Psoas muscle (tissue), 8 donors: ENCODE results near the gene WLS. TPM values are rescaled to one million over a fixed set of nuclear protein-coding genes. Genes with fewer than 3 reads are reported as not detected.

Experiments used
- ATAC-seq, 4 donors: fragments of 200-7000 bp; cut with Tn5 transposase; one replicate each; pipeline ENCODE4 v1.9.1; 2020; ENCODE audit warnings: moderate library complexity in 3 of 4, mild to moderate bottlenecking in 2 of 4
- DNase-seq, 2 donors: peaks; one replicate each; pipeline ENCODE4 v3.0.0-alpha.2; 2020
- H3K27ac ChIP-seq: fragments of 200-600 bp; one replicate; pipeline ENCODE4 v1.8.0; 2022
- H3K27me3 ChIP-seq, 3 donors: fragments of 200-600 bp in 1 of 3; one replicate each; pipeline versions ENCODE4 v1.6.1 to v1.8.0; 2013 to 2022; ENCODE audit warnings: low read length in 2 of 3, mild to moderate bottlenecking in 2 of 3, moderate library complexity in 1 of 3; ENCODE audit not compliant: insufficient read depth in 3 of 3
- H3K36me3 ChIP-seq, 2 donors: fragments of 200-600 bp in 1 of 2; one replicate each; pipeline versions ENCODE4 v1.6.1 to v1.8.0; 2013 to 2022; ENCODE audit warnings: low read depth in 1 of 2, mild to moderate bottlenecking in 1 of 2, moderate library complexity in 1 of 2; ENCODE audit not compliant: insufficient read depth in 1 of 2
- H3K4me1 ChIP-seq: fragments of 200-600 bp; one replicate; pipeline ENCODE4 v1.8.0; 2022
- H3K4me3 ChIP-seq: fragments of 200-600 bp; one replicate; pipeline ENCODE4 v1.8.0; 2022; ENCODE audit warnings: mild to moderate bottlenecking
- H3K9me3 ChIP-seq: fragments of 200-600 bp; one replicate; pipeline ENCODE4 v1.8.0; 2022
- WGBS, 3 donors: extraction: QIAGEN DNeasy Blood & Tissue Kit; methylation state at CpG; one replicate each; pipeline versions ENCODE4 v1.1.6 to v1.1.7; 2013; 5-methylcytosine and 5-hydroxymethylcytosine counted together
- intact Hi-C, 2 donors: fragments of 100-400 bp; cut with DNase I; formaldehyde crosslinking; loops; one replicate each; pipeline versions ENCODE4 v1.11.0 to v1.14.2; 2022
- polyA plus RNA-seq, 3 donors: library from polyadenylated mRNA; stranded (reverse); fragments of 200-250 nt; gene quantifications; one replicate each; pipeline ENCODE4 v1.2.3, GENCODE V29; 2013
- total RNA-seq, 4 donors: library from RNA; stranded (reverse); fragmentation: NEBNext Ultra II Directional in 2 of 4; extraction: Animal tissue kit (Norgen Biotek cat#: 25700) in 2 of 4; gene quantifications; one replicate each; pipeline versions ENCODE4 v1.2.1 to v1.2.4, GENCODE V29; 2021 to 2023
- TF ChIP-seq, protein P1 (sequence below): fragments of 200-600 bp; IDR thresholded peaks from one replicate; pipeline ENCODE4 v1.8.0; 2022; ENCODE audit warnings: antibody characterized with exemption
- donor health status: healthy with polysubstance abuse.
- donor health status: DM: no; HTN: no; CAD: no; lungs with moderate emphysema.
- donor health status: Bipolar disorder and iron deficiency.
- donor health status: healthy.
- donor health status: DM: yes; HTN: yes; CAD: no.
- donor health status: DM: no; HTN: no; CAD: no.
- donor health status: DM: no; HTN: no; CAD: no.
- donor health status: DM: yes; HTN: yes; CAD: no.

Gene WLS
- total and polyA plus RNA-seq, 7 donors = 3.1 to 32.3 (median 15.2) TPM

DNA sequence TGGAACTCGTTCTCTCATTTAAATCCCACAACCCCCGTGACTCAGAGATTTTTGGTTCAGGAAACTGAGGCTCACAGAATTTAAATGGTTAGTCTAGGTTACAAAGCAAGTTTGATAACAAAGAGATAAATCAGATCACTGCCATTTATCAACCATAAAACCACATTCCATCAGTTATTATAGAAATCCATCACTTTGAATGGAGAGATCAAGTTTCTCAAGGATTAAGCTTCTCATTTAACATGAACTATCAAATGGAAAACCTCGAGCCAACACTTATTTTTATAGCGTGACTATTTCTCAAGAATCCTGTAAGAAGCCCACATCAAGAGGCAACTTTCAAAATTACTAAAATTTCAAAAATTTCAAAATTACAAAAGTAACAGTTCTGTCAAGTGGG is 11.9 kb downstream of the WLS start:
- intact Hi-C loops = no loop called here
- H3K4me1 ChIP-seq = peaks cover 36% of the 10 kb centered on the region

DNA sequence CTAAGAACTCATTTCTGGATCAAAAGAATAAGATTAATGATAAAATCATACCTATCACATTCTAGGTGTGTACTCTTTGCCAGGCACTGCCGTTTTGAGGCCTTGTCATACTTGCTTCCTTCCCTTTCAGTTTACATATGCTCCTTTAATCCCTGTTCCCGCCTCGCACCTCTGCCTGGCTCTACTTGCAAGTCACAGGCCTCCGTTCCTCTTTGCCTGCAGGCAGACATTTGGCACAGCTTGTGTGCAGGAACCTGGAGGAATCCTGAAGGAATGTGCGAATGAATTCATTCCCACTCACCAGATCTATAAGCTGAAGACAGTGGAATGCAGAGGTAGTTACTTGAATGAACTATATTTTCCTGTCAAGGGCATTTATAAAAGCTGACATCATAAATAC is 13.8 kb downstream of the WLS start:
- 56 to 75% (median 58%) methylated on average over 5 of the region's 5 CpGs for WGBS, 3 donors
- Histone ChIP-seq H3K9me3 (no peaks in the 10 kb centered on the region), H3K4me1 (peaks cover 51% of the 10 kb centered on the region), H3K4me3 (no peak overlapping the region), H3K27ac (peak overlapping the region; percentile 28), H3K36me3 (peaks cover 0 to 3% of the 10 kb centered on the region in 2 donors), H3K27me3 (no peaks in the 10 kb centered on the region)
- intact Hi-C loops = no loop called here
- TF ChIP-seq, protein P1, sequence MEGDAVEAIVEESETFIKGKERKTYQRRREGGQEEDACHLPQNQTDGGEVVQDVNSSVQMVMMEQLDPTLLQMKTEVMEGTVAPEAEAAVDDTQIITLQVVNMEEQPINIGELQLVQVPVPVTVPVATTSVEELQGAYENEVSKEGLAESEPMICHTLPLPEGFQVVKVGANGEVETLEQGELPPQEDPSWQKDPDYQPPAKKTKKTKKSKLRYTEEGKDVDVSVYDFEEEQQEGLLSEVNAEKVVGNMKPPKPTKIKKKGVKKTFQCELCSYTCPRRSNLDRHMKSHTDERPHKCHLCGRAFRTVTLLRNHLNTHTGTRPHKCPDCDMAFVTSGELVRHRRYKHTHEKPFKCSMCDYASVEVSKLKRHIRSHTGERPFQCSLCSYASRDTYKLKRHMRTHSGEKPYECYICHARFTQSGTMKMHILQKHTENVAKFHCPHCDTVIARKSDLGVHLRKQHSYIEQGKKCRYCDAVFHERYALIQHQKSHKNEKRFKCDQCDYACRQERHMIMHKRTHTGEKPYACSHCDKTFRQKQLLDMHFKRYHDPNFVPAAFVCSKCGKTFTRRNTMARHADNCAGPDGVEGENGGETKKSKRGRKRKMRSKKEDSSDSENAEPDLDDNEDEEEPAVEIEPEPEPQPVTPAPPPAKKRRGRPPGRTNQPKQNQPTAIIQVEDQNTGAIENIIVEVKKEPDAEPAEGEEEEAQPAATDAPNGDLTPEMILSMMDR = no peak
- DNase-seq = no peak
- ATAC-seq = no peak

More for the DNA sequence above, 11.9 kb downstream of the WLS start:
- DNase-seq (no peak), ATAC-seq (no peak)
- Histone ChIP-seq H3K27ac (no peak overlapping the region), H3K4me3 (no peak overlapping the region), H3K36me3 (peaks cover 0 to 3% of the 10 kb centered on the region in 2 donors), H3K27me3 (no peaks in the 10 kb centered on the region), H3K9me3 (no peaks in the 10 kb centered on the region)
- 54 to 65% (median 55%) methylated on average over 4 of the region's 4 CpGs for WGBS, 3 donors
- TF ChIP-seq, protein P1 = no peak

DNA sequence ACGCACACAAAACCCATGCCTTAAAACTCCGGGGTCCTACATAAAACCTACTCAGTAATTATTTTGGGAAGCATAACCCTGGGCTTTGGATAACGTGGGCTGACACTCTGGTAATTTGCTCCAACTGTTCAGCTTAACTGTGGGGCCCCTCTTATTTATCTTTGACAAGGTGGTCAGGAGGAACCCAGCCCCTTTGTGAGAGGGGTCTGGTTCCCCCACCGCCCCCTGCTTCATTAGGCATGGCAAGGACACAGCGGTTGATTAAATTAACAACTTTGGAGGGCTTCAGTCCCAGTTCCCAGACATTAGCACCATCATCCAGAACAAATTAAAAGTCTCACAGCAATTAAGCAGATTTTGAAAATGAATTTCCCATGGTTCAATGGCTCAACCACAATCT is 14.7 kb downstream of the WLS start:
- no peaks in the 10 kb centered on the region for H3K36me3 ChIP-seq
- no peak for ATAC-seq
- H3K4me3 ChIP-seq = no peak overlapping the region
- no peak for DNase-seq
- intact Hi-C loops = no loop called here
- TF ChIP-seq, protein P1 = no peak
- no peak overlapping the region for H3K27ac ChIP-seq
- 84 to 93% (median 86%) methylated on average over 5 of the region's 5 CpGs for WGBS, 3 donors
- no peaks in the 10 kb centered on the region for H3K9me3 ChIP-seq
- H3K27me3 ChIP-seq = no peaks in the 10 kb centered on the region
- H3K4me1 ChIP-seq = peaks cover 50% of the 10 kb centered on the region

DNA sequence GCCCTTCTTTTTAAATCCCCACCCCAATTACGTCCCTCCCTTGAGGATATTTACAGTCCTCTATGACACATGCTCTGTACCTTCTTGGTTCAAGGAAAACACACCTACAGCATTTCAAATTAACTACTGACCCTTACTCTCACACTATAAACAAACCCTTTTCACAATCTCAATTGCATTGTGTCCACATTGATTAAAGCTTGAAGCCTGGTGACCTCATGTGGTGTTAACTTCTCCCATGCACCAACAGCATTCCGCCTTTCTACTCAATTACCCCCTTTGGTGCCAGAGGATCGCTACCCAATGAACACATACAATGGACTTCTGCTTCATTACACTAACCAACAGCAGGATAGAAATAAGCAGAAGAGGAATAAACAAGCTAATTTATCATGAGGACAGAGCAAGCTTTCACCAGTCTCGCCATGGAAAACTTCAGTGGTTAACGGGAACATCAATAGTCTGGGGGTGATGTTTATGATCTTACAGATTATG is 15.2 kb downstream of the WLS start:
- no peak overlapping the region for H3K27ac ChIP-seq

More for the DNA sequence above, 15.2 kb downstream of the WLS start:
- no peaks in the 10 kb centered on the region for H3K9me3 ChIP-seq
- TF ChIP-seq, protein P1 = no peak
- H3K4me3 ChIP-seq = no peak overlapping the region
- ATAC-seq (no peak), DNase-seq (no peak)
- no peaks in the 10 kb centered on the region for H3K27me3 ChIP-seq
- peaks cover 45% of the 10 kb centered on the region for H3K4me1 ChIP-seq
- WGBS, 3 donors = 90 to 94% (median 93%) methylated on average over 5 of the region's 5 CpGs
- intact Hi-C loops = no loop called here
- H3K36me3 ChIP-seq = no peaks in the 10 kb centered on the region
